HG03571 (cell line): ENCODE measurements around the gene CLSTN2.
A peak's percentile ranks its signal among the peaks of the same experiment; 100 is the strongest.

Source experiments
- ATAC-seq: cut with Tn5 transposase; IDR thresholded peaks from one replicate; pipeline ENCODE4 v1.9.1; 2021; ENCODE audit not compliant: unreplicated experiment

CLSTN2 gene

DNA sequence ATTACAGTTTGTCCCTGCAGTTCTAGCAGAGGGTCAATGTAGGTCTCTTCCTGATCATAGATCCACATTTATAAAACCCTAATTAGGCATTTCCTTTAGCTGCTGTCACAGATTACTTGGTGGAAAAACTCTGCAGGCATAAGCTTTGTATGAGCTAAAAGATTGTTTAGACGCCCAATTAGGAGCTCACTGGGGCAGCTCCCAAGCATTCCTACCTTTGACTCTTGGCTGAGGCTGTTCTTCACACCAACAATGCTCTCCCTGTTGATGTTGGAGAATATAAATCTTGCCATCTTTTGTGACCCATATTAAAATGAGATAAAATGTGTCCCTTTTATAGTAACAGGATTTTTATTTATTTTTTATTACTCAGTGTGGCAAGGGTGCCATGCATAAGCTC lies 594.6 kb downstream of the CLSTN2 start:
- no peak for ATAC-seq

DNA sequence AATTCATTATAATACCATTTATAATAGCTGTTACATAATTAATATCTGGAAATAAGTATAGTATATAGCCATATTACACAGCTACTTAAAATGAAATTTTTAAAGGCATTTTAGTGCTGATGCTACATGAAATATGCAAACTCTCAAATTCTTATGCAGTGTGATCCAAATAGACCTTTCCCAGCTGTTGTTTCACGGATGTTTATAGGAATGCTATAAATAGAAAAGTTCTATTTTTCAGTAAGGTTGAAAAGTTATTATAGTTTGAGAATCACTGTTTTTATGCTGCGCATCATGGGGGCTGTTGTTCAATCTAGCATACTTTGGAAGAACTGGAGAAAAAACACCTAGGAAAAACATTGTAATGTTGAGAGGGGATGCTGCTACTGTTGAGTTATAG lies 595.1 kb downstream of the CLSTN2 start:
- ATAC-seq = no peak

DNA sequence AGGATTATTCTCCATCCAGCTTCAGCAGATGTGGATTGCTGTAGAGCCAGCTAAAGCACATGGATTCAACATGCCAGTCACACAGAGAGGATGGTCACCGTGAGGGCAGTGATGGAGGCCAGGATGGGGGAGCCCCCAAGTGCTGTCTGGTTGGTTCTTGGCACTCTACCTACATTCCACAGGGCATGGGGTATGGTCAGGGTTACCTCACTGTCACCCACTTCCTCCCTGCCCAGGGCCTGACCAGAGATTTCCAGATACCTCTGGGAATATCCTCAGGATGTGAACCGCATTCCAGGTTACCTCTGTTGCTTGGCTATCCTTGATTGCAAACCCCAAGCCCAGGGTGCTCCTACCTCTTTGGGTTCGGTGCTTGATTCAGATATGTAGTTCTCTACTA lies 595.6 kb downstream of the CLSTN2 start:
- no peak for ATAC-seq

DNA sequence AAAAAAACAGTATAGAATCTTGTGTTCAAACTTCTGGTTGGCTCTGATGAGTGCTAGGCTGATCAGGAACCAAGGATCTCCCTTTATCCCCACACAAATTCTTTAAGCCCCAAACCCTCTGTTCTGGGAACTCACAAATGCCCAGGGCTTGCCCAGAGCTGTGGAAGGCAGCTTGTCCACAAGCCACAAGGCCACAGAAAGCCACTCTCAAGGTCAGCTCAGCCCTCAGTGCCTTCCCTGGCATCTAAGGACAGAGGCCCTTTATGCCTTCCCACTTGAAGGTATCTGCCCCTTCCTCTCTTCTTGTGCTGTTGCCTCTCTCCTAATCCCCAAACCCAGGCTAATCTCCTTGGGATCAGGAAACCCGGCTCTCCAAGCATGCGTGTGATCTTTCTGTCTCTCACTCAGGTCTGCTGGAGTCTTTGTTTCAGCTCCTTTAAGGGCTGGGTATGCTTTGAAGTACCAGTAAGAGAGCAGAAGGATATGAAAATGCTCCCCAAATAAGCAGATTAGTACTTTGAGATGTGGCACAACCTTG lies 597.9 kb downstream of the CLSTN2 start:
- ATAC-seq = no peak

DNA sequence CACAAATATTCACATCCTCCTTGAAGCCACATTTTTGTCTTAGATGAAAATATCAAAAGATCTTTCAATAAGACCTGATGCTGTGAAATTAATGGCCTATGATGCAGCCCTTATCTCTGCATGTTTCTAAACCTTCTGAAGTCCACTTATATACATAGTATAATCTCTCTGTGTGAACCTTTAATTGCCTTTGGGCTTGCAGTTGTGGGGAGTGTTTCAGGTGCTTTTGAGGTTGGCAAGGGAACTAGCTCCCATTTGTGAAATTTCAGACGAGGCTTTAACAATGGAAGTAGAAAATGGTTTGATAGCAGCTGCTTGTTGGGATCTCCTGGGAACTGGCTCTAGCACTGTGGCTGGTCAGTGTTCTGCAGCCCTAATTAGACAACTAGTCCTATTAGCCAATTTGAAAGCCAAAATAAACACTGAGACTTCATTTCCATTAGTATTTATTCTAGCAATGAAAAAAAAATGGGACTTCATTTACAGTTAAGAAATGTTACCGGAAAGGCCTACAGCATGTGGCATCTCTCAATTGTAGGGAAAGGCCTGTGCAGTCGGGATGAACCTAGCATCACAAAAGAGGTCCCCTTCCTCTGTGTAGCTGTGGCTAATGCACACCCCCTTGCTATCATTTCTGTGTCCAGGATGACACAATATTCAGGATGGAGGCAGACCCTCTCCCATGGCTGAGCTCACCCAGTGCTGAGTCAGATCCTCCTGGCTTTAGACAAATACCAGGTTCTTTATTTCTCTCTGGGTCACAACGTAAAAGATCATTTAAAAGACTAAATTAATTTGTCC lies 602.1 kb downstream of the CLSTN2 start:
- no peak for ATAC-seq

DNA sequence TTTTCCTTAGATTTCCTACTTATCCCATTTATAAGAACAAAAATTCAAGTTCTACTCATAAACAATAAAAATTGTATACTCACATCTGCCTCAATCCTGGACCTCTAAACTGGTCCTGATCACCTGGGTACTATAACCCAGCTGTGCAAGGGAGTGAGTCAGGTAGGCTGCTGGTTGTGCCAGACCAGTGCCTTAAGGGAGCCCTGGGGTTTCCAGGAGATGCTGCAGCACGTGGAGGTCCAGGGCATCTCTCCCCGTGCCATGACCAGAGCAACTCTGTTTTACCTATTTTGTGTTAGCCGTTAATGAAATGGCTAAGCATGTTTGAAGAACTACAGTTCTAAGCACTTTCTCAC lies 602.7 kb downstream of the CLSTN2 start:
- ATAC-seq = no peak

DNA sequence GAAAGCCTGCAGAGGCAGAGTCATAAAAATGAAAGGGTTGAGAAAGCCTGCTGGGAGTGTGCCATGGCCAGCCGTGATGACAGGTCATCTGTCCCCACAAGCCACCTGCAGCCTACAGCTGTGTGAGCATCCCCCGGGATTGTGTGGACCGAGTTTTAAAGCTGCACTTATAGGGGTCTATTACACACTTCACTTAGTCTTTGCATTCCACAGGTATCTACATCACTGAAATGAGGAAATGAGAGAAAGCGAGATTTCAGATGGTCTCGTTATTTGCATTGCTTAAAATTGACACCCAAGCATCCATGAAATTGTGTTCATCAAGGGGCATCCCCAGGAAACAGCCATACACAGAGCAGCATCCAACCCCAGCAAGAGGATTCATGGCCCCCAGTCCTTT lies 605.3 kb downstream of the CLSTN2 start:
- peak; percentile 54 for ATAC-seq

DNA sequence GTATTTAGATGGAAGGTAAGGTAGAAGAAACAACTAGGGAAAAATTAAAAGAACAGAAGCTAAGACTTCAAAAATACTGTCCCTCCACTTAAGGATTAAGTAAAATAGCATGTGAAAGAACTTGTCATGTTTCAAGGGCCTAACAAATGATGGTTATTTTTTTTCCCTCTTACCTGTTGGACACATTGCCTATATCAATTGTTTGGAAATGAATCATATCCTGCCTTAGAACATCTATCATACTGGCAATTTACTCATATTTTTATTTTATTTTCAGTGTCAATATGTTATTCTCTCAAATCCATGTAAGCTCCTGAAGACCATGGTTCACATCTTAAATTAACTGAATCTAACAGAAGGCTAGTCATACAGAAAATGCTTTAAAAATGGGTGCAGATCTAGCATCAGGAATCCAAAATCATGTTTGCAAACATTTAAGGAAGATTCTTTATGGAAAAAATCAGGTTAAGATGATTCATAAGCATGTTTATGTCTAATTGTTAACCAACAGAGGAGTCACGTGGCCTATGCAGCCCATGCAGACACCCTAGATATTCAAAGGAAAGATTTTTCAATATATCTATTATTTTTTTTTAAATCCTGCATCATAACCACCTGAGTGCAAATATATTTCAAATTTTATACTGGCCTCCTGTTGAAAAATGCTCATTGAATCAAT lies 607.1 kb downstream of the CLSTN2 start:
- no peak for ATAC-seq

DNA sequence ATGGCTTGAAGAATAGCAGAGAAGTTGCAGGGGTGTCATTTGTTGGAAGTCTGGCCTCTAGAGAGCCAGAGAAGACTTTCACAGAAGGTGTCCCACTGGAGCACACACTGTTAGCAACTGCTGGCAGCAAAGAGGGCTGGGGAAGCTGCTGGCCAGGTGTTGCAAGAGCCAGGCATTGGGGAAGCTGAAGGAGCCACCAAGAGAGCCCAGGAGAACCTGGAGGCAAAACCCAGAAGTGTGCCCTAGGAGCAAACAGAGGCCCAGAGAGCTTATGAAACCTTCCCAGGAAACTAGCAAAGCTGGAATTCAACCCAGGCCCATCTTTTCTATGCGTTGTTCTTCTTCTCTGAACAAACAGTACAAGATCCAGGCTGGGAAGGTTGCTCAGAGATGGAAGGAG lies 610.2 kb downstream of the CLSTN2 start:
- ATAC-seq = no peak

DNA sequence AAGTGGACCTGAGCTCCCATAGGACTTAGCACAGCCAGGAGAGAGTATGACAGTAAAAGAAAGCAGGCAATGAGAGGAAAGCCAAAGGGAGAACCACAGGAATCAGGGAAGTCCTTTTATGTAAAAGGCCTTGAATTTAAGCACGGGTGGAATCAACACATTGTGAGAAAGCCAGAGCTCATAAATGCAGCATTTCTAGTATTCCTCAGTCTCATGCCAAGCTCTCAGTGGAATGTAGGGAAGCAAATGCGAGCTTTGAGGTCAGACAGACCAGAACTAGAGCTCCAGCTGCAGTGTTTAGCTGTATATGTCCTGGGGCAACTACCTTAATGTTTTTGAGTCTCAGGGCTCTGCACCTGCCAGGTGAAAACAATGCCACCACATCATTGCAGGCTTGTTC lies 610.8 kb downstream of the CLSTN2 start:
- ATAC-seq = no peak

DNA sequence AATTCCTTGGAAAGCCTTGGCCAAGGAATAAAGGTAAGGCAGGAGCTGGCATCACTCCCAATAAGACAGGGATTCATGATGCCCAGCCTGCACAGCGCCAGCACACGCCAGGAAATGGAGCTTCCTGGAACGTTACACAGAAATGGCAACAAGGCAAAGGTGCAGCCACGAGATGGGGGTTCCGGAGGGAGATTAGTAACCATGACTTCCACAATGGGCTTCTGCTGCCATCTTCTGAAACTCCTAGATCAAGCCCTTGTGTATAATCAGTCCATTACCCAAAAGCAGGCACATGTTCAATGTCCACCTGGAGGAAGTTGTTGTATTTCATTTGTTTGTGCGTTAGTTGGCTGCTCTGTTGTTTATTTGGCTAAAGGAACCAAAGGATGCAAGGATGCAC lies 611.7 kb downstream of the CLSTN2 start:
- no peak for ATAC-seq

DNA sequence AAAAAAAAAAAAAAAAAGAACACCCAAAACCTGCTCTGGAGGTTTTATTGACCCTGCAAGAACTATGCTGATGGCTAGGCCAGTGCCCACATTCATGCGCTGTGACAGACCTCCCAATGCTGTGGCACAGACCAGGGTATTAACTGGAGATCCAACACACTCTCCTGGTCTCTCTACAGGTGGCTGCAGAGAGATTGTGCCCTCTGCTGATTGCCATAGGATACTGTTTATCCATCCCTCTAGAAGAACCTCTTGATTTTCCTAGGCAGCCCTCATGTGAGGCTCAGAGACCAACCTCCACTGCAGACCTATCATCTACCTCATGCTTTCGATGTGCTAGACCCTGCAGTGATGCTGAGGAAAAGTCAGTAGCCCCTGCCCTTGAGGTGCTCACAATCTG lies 617.4 kb downstream of the CLSTN2 start:
- ATAC-seq = no peak

DNA sequence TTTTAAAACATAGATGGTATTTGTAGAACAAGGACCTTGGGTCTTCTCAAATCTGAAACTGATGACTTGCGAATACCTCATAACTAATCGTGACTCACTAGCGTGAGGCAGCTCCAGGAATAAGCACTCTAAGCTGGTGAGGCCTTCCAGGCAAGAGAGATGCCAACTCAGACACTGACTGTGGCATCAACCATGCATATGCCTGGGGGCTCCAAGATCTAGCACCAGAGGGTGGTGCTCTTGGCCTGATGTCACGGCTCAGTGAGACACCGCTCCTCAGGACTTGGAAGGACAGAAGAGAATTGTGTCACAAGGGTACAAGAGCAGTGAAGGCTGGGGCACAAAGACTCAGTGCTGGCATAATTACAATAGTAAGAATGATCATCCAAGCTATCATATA lies 617.9 kb downstream of the CLSTN2 start:
- ATAC-seq = no peak

DNA sequence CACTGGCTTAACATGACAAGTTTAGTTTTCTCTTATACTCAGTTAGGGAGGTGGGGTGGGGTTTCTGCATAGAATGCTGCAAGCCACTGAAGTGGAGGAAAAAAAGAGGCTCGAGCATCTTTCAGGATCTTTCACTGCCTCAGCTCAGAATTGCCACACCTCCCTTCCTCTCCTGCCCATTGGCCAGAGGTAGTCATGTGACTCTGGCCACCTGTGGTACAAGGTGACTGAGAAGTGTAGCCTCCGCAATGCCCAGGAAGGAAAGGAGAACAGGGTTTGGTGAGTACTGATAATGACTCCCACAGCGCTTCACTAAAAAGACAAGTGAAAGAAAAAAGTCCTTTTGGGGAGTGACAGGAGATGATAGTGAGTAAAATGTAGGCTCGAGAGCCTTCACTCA lies 618.6 kb downstream of the CLSTN2 start:
- no peak for ATAC-seq

DNA sequence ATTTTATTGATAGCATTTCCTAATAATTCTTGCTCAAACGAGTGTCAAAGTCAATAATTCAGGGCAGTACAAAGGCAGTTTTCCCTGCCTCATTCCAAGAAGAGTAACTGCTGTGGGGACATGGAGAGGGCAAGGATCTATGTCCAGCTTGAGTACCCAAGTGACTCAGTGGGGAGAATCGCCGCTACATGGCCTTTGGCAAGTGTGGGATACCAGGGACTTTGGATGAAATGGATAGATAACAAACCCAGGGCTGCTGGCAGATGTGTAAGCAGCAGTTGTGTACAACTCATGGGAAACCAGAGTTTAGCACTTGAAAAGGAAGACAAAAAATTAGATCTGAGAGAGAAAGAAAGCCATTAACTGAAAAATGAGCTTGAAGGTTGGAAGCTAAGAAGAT lies 620.7 kb downstream of the CLSTN2 start:
- no peak for ATAC-seq

DNA sequence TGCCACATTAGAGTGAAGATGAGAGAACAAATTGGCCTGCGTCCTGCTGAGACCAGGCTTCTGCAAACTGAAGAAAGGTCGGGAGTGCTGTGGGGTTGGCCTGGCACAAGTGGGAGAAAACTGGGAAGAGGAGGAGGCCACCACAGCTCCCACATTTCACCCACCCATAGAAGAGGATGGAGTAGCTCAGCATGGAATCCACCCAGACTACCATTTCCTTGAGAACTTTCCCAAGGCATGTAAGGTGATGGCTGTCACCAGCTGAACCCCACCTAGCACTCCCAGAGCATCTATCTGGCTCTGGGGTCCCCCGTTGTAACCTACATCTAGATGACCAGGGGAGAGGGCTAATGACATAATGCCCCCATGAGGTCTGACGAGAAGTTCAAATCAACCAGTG lies 622.5 kb downstream of the CLSTN2 start:
- no peak for ATAC-seq

DNA sequence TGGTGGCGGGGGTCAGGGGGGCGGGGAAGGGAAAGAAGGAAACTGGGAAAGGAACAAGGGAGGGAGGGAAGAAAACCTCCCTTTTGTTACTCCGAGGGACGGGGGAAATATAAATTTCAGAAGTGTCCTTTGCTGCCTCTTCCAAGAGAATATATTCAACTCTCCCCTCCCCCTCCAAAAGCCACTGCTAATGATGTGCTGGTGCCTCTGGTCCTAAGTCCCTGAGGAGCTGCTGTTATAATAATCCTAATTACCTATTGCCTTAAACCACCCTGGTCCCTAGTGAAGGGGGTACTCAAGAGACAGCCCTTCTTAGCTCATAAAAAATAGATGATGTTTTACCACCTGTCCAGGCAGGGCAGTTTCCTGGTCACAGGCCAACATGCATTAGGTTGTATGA lies 624.6 kb downstream of the CLSTN2 start:
- no peak for ATAC-seq

DNA sequence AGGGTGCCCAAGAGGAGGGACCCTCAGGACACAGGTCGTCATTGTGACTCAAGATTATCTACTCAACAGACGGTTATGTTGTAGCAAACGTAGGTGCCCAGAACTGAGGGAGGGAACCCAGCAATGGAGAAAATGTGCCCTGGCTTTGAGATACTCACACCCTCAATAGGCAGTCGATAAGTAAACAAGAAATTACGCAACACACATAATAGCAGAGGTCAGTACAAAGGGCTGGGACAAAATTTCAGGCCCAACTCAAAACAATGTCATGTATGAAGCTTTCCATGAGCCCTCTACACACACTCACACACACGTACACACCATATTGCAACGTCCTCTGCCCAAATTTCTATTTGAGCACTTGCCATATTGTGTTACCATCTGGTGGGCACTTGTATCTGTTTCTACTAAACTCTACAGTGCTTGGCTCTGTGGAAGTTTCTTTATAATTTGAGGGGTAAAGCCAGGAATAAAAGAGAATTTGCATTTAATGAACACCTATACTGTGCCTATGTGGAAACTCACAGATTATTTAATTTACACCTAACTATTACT lies 628.3 kb downstream of the CLSTN2 start:
- ATAC-seq = no peak

DNA sequence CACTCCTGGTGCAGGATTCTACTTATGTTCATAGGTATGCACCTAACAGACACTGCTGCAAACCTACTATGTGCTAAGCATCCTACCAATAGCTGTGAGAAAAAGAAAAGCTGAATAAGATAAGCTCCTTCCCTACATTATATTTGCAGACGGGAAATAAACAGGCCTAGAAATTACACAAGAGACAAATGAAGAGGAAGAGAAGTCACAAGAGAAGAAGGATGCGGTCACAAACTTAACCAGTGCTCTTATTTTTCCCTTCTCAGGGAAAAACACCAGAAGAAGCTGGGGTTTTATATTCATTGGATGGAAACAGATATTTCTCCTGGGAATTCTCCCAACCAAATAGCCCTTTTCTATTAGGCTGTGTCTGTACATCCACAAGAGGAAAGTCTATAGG lies 633.1 kb downstream of the CLSTN2 start:
- ATAC-seq = no peak

DNA sequence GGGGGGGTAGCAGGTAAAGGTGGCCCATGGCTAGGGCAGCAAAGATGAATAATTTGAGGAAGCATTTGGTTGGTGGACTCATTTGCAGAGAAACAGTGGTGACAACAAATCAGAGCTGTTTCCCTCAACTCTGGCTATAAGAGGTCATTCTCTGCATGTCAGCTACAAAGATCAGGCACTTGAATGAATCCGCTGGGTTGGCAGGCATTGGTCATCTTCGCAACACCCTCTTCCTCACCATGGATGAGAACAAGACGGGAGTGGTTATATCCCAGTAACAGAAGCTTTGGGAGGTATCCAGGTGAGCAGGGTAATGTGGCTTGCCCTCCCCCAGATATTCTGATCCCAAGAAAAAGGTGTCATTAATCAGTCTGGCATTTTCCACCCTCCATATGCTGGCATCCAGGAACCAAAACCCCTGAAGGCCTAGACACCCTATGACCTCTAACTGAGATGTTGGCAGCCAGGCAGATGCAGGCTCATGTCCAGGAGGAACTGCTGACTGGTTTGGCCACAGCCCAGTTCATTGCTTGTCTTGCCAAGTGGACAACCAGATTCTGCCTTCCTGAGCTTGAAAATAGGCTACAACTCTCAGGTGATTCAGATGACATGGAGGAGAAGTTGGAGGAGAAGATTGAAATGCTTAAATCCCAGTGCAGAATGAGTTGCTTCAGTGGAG lies 634.0 kb downstream of the CLSTN2 start:
- ATAC-seq = no peak

DNA sequence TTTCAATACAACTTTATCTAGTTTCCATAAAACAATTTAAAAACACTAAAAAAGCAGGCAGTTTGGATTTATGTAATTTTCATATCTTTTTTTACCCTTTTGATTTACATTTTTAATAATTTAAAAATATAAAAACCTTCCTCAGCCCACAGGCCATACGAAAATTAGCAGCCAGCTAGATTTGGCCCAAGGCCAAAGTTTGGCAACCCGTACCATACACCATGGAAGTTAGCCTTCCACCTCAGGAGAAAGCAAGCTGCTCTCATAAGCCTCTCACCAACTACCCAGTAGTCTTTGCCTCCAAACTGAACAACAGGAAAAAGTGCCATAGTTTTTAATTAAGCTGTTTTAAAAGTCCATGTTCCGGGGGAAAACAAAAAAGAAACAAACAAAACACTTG lies 635.6 kb downstream of the CLSTN2 start:
- ATAC-seq = no peak

DNA sequence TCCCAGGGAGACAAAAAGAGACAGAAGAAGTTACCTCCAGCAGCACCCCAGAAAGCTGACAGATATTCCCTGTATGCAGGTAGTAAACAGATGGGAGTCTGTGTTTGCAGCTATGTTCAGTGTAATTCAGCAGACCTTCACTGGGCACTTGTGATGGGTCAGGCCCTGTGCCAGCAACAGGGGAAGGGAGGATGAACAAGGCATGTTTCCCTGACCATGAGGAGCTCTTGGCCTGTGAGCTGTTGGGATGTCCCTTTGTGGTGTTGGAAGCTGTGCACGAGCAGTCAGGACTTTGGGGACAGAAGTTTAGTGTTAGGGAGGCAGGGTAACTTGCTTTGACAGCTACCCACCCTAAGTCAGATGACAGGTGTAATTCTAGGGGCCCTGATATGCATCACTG lies 636.9 kb downstream of the CLSTN2 start:
- no peak for ATAC-seq
